KMS-11 (cell line): ENCODE results near the gene GSTO1.

Experiments
- H2AFZ ChIP-seq: fragments of 200-600 bp; sonication (generic); 2 replicates; pipeline ENCODE4 v1.6.1; 2016; ENCODE audit warnings: antibody characterized with exemption, mixed run types, low read depth
- H3K27ac ChIP-seq: fragments of 200-600 bp; sonication (generic); 2 replicates; pipeline ENCODE4 v1.6.1; 2016; ENCODE audit warnings: mild to moderate bottlenecking, mixed run types
- H3K27me3 ChIP-seq: fragments of 200-600 bp; sonication (generic); 2 replicates; pipeline ENCODE4 v1.6.1; 2017; ENCODE audit warnings: mild to moderate bottlenecking, low read depth, mixed run types, moderate library complexity; ENCODE audit not compliant: insufficient read depth
- H3K36me3 ChIP-seq: fragments of 200-600 bp; sonication (generic); 2 replicates; pipeline ENCODE4 v1.6.1; 2017; ENCODE audit warnings: mild to moderate bottlenecking, mixed run types; ENCODE audit not compliant: insufficient read depth
- H3K4me1 ChIP-seq: fragments of 200-600 bp; sonication (generic); 2 replicates; pipeline ENCODE4 v1.6.1; 2016; ENCODE audit warnings: mild to moderate bottlenecking, low read depth, mixed run types; ENCODE audit not compliant: poor library complexity, severe bottlenecking
- H3K4me2 ChIP-seq: fragments of 200-600 bp; sonication (generic); 2 replicates; pipeline ENCODE4 v1.7.0; 2016; ENCODE audit warnings: mild to moderate bottlenecking, mixed run types
- H3K4me3 ChIP-seq: fragments of 200-600 bp; sonication (generic); IDR thresholded peaks from 2 replicates; pipeline ENCODE4 v1.6.1; 2017; ENCODE audit warnings: low read depth, low read length, mixed read lengths; ENCODE audit not compliant: insufficient read depth
- H3K79me2 ChIP-seq: fragments of 200-600 bp; sonication (generic); 2 replicates; pipeline ENCODE4 v1.6.1; 2016; ENCODE audit warnings: low read depth, mixed run types; ENCODE audit not compliant: insufficient read depth
- H3K9ac ChIP-seq: fragments of 200-600 bp; sonication (generic); 2 replicates; pipeline ENCODE4 v1.6.1; 2016; ENCODE audit warnings: mild to moderate bottlenecking, mixed run types
- H4K20me1 ChIP-seq: fragments of 200-600 bp; sonication (generic); 2 replicates; pipeline ENCODE4 v1.6.1; 2016; ENCODE audit warnings: mild to moderate bottlenecking, mixed run types; ENCODE audit not compliant: insufficient read depth
- TF ChIP-seq, protein P1 (sequence below): fragments of 200-600 bp; sonication (generic); conservative IDR thresholded peaks from 2 replicates; pipeline ENCODE4 v1.6.1; 2017; ENCODE audit warnings: low read depth, mild to moderate bottlenecking, antibody characterized with exemption, low read length, moderate library complexity, mixed read lengths

Gene GSTO1

GRCh38 chr10:104259456-104259855 lies 4.8 kb downstream of the GSTO1 start:
- TF ChIP-seq, protein P1, sequence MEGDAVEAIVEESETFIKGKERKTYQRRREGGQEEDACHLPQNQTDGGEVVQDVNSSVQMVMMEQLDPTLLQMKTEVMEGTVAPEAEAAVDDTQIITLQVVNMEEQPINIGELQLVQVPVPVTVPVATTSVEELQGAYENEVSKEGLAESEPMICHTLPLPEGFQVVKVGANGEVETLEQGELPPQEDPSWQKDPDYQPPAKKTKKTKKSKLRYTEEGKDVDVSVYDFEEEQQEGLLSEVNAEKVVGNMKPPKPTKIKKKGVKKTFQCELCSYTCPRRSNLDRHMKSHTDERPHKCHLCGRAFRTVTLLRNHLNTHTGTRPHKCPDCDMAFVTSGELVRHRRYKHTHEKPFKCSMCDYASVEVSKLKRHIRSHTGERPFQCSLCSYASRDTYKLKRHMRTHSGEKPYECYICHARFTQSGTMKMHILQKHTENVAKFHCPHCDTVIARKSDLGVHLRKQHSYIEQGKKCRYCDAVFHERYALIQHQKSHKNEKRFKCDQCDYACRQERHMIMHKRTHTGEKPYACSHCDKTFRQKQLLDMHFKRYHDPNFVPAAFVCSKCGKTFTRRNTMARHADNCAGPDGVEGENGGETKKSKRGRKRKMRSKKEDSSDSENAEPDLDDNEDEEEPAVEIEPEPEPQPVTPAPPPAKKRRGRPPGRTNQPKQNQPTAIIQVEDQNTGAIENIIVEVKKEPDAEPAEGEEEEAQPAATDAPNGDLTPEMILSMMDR = no peak
- H3K9ac ChIP-seq = no peak overlapping the region
- H3K4me3 ChIP-seq = no peak overlapping the region
- H2AFZ ChIP-seq = no peak overlapping the region
- H3K27me3 ChIP-seq = no peaks in the 10 kb centered on the region
- no peaks in the 10 kb centered on the region for H4K20me1 ChIP-seq
- H3K27ac ChIP-seq = no peak overlapping the region
- no peak overlapping the region for H3K4me2 ChIP-seq
- no peaks in the 10 kb centered on the region for H3K36me3 ChIP-seq
- H3K79me2 ChIP-seq = peaks cover 31% of the 10 kb centered on the region; the same call in 1 of the 2 replicates
- H3K4me1 ChIP-seq = peaks cover 25% of the 10 kb centered on the region

DNA sequence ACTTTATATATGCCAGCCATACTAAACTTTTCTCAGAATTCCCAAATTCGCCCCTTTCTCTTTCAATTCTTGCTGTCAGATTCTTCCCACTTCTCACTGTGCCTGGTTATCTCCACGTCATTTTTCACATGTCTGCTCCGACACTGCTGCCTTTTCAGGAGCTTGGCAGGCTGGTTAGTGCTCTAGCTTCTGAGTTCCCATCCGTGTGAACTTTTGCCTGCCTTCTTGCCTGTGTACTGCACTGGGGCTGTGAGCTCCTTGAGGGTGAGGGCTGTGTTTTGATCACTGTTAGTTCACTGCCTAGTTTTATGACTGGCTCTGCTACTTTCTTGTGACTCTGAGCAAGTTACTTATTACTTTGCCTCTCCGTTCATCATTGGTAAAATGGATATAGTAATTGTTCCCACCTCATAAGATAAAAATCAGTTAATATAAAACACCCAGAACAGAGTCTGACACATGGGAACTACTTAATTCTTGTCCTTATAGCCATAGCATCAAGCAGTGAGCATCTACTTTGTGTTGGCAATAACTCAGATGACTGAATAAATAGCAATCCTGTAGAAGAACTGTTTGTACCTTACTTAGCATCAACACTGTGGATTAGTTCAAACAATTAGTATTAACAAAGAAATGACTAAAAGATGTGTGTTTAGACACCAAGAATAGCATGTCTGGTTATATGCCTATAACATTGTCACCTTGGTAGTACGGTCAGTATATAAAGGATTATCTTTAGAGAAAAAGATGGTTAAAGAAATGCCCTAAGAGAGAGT lies 5.5 kb downstream of the GSTO1 start:
- Histone ChIP-seq H3K27me3 (no peaks in the 10 kb centered on the region), H3K36me3 (no peaks in the 10 kb centered on the region), H2AFZ (no peak overlapping the region), H3K27ac (no peak overlapping the region), H3K9ac (no peak overlapping the region), H3K4me1 (peaks cover 25% of the 10 kb centered on the region), H3K4me3 (no peak overlapping the region), H4K20me1 (no peaks in the 10 kb centered on the region), H3K4me2 (no peak overlapping the region), H3K79me2 (peaks cover 34% of the 10 kb centered on the region; the same call in 1 of the 2 replicates)
- TF ChIP-seq, protein P1 = no peak

- no peaks in the 10 kb centered on the region for H3K27me3 ChIP-seq
- H3K9ac ChIP-seq = no peak overlapping the region
- no peak overlapping the region for H3K27ac ChIP-seq
- peaks cover 38% of the 10 kb centered on the region; the same call in 1 of the 2 replicates for H3K79me2 ChIP-seq
- TF ChIP-seq, protein P1 = no peak
- no peaks in the 10 kb centered on the region for H4K20me1 ChIP-seq
- no peak overlapping the region for H3K4me3 ChIP-seq
- H3K36me3 ChIP-seq = no peaks in the 10 kb centered on the region; the same call in 1 of the 2 replicates
- no peak overlapping the region for H2AFZ ChIP-seq
- no peak overlapping the region for H3K4me2 ChIP-seq
- peaks cover 22% of the 10 kb centered on the region for H3K4me1 ChIP-seq
Observed at GRCh38 chr10:104260775-104261115, 6.1 kb downstream of the GSTO1 start.

GRCh38 chr10:104262055-104262454 lies 7.4 kb downstream of the GSTO1 start:
- Histone ChIP-seq H3K27ac (no peak overlapping the region), H3K4me2 (no peak overlapping the region), H3K79me2 (peaks cover 42% of the 10 kb centered on the region; the same call in 1 of the 2 replicates), H4K20me1 (no peaks in the 10 kb centered on the region), H3K36me3 (no peaks in the 10 kb centered on the region; the same call in 1 of the 2 replicates), H3K9ac (no peak overlapping the region), H3K4me1 (peaks cover 14% of the 10 kb centered on the region), H3K4me3 (no peak overlapping the region), H3K27me3 (no peaks in the 10 kb centered on the region), H2AFZ (no peak overlapping the region)
- TF ChIP-seq, protein P1 = no peak
